Measurements from ENCODE around the gene CARD11. TPM values are rescaled to one million over a fixed set of nuclear protein-coding genes. Genes with fewer than 3 reads are reported as not detected.
"Not testable (repeated sequence)": the region's sequence is repeated elsewhere in the genome, so short reads cannot be mapped to it uniquely, and the experiment has no call there.

The CARD11 gene
- total and polyA plus RNA-seq, 5 donors from 2014 or later, result 7.1 to 118 (median 10.8) TPM

DNA sequence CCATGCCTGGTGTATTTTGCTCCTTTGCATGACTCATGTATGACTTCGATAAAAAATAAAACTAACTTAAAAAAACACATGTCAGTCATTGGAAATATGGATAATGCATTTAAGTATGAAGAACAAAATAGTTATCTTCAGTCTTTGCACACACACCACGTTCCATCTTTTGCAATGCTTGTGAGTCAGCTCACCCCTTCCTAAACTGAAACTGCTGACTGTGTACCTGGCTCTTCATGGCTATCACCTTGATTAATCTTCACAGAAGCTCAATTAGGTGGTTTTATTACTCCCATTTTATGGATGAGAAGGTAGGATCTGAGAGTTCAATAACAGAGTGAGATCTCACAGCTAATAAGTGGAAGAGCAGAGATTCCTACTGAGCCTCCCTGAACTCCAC is 79.5 kb downstream of the CARD11 start:
- Histone ChIP-seq H3K36me3 (ENCODE audit: control insufficient read depth, insufficient read depth, low read length) (peaks cover 27% of the 10 kb centered on the region), H3K9me3 (ENCODE audit: control insufficient read depth in 2 of 2, low read length in 2 of 2) (peaks cover 12 to 21% of the 10 kb centered on the region in 2 experiments), H3K4me3 (ENCODE audit: low read depth, low read length) (no peak overlapping the region), H3K27me3 (ENCODE audit: control insufficient read depth, insufficient read depth, low read length) (no peaks in the 10 kb centered on the region), H3K27ac (ENCODE audit: insufficient read depth, low read length, poor library complexity, severe bottlenecking) (no peak overlapping the region), H3K4me1 (ENCODE audit: control insufficient read depth, insufficient read depth, low read length, poor library complexity, severe bottlenecking) (no peaks in the 10 kb centered on the region)
- H3K4me3 Mint-ChIP-seq, result no peak overlapping the region
- ATAC-seq (ENCODE audit: low read depth in 2 of 2), result no peak
- DNase-seq, result no peak
- peak overlapping the region in 2 of 3 donors; percentile 64 to 74 for H3K27ac Mint-ChIP-seq
- H3K36me3 Mint-ChIP-seq, result peaks cover 33% of the 10 kb centered on the region
- H3K4me1 Mint-ChIP-seq, result peaks cover 13 to 36% (median 30%) of the 10 kb centered on the region in 4 donors
- H3K9me3 Mint-ChIP-seq, result peaks cover 0 to 23% (median 2%) of the 10 kb centered on the region in 7 donors
- H3K27me3 Mint-ChIP-seq, result no peaks in the 10 kb centered on the region

DNA sequence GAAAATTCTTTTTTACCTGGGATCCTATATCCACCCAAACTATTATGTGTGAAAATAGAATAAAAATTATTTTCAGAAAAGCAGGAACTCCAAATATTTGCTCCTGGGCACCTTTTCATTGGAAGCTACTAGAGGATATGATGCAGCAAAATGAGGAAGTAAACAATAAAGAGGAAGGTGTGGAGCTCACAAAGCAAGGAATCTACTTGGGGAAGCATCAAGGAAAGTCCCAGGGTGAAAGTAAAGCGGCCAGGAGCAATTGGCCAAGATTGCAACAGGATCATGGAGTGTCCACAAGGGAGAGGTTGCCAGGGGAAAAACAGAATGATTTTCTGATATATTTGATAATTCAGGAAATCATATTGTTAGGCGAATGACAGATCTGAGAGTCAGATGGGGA is 80.8 kb downstream of the CARD11 start:
- ATAC-seq (ENCODE audit: low read depth in 2 of 2), result no peak
- Mint-ChIP-seq H3K27ac (peak overlapping the region; percentile 39 to 61 (median 44)), H3K9me3 (peaks cover 0 to 23% (median 2%) of the 10 kb centered on the region in 7 donors), H3K4me3 (no peak overlapping the region), H3K36me3 (peaks cover 40% of the 10 kb centered on the region), H3K27me3 (no peaks in the 10 kb centered on the region), H3K4me1 (peaks cover 13 to 41% (median 34%) of the 10 kb centered on the region in 4 donors)
- DNase-seq, result no peak
- no peak overlapping the region for H3K27ac ChIP-seq (ENCODE audit: insufficient read depth, low read length, poor library complexity, severe bottlenecking)
- H3K4me3 ChIP-seq (ENCODE audit: low read depth, low read length), result no peak overlapping the region
- peaks cover 12 to 21% of the 10 kb centered on the region in 2 experiments for H3K9me3 ChIP-seq (ENCODE audit: control insufficient read depth in 2 of 2, low read length in 2 of 2)
- peaks cover 30% of the 10 kb centered on the region for H3K36me3 ChIP-seq (ENCODE audit: control insufficient read depth, insufficient read depth, low read length)
- no peaks in the 10 kb centered on the region for H3K4me1 ChIP-seq (ENCODE audit: control insufficient read depth, insufficient read depth, low read length, poor library complexity, severe bottlenecking)
- no peaks in the 10 kb centered on the region for H3K27me3 ChIP-seq (ENCODE audit: control insufficient read depth, insufficient read depth, low read length)

DNA sequence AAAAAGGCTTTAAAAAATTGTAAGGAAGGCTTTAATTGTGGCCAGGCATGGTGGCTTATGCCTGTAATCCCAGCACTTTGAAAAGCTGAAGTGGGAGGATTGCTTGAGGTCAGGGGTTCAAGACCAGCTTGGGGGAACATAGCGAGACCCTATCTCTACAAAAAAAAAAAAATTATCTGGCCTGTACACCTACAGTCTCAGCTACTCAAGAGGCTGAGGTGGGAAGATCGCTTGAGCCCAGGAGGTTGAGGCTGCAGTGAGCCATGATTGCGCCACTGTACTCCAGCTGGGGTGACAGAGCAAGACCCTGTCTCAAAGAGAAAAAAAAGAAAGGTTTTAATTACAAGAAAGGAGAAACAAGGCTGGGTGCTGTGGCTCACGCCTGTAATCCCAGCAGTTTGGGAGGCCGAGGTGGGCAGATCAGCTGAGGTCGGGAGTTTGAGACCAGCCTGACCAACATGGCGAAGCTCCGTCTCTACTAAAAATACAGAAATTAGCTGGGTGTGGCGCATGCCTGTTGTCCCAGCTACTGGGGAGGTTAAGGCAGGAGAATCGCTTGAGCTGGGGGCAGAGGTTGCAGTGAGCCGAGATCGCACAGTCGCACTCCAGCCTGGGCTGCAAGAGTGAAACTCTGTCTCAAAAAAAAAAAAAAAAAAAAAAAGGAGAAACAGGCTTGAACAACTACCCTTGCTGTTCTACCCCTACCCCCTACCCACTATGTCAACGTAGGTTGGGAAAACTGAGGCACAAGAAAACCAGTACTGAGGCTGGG is 83.7 kb downstream of the CARD11 start:
- peaks cover 0 to 4% (median 0%) of the 10 kb centered on the region in 7 donors for H3K9me3 Mint-ChIP-seq
- H3K27ac Mint-ChIP-seq, result peak overlapping the region; percentile 20 to 38 (median 25)
- H3K4me3 Mint-ChIP-seq, result no peak overlapping the region
- ATAC-seq (ENCODE audit: low read depth in 2 of 2), result no peak
- no peaks in the 10 kb centered on the region for H3K27me3 ChIP-seq (ENCODE audit: control insufficient read depth, insufficient read depth, low read length)
- H3K36me3 ChIP-seq (ENCODE audit: control insufficient read depth, insufficient read depth, low read length), result peaks cover 44% of the 10 kb centered on the region
- no peak overlapping the region for H3K27ac ChIP-seq (ENCODE audit: insufficient read depth, low read length, poor library complexity, severe bottlenecking)
- H3K9me3 ChIP-seq (ENCODE audit: control insufficient read depth in 2 of 2, low read length in 2 of 2), result no peaks in the 10 kb centered on the region
- DNase-seq, result no peak
- peaks cover 13 to 50% (median 39%) of the 10 kb centered on the region in 4 donors for H3K4me1 Mint-ChIP-seq
- H3K27me3 Mint-ChIP-seq, result no peaks in the 10 kb centered on the region
- H3K4me1 ChIP-seq (ENCODE audit: control insufficient read depth, insufficient read depth, low read length, poor library complexity, severe bottlenecking), result peaks cover 17% of the 10 kb centered on the region
- no peak overlapping the region for H3K4me3 ChIP-seq (ENCODE audit: low read depth, low read length)
- peaks cover 16% of the 10 kb centered on the region for H3K36me3 Mint-ChIP-seq

DNA sequence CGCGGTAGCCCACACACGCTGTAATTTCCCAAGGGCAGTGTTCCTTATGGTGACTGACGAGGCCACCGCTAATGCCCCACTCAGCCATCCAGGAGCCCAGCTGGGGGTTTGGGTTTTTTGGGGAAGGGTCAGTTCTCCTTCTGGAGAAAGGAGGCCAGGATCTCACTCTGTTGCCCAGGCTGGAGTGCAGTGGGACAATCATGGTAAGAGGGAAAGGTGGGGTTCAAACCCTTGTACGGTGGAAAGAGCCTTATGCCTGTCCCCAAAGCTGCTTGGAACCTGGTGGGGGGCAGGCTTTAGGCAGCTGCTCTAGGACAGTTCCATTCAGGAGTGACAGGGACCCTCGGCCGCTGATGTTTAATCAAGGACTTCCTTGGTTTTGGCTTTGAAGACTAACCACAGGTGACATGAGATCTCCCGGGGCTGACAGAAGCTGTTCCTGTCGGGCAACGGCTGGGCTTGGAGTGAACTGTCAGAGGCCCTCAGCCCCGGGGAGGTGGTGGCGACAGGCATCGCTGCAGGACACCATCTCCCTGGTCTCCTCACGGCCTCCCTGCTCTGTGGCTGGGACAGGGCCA is 84.5 kb downstream of the CARD11 start:
- ATAC-seq (ENCODE audit: low read depth in 2 of 2), result no peak
- Histone ChIP-seq H3K27ac (ENCODE audit: insufficient read depth, low read length, poor library complexity, severe bottlenecking) (no peak overlapping the region), H3K4me3 (ENCODE audit: low read depth, low read length) (no peak overlapping the region), H3K36me3 (ENCODE audit: control insufficient read depth, insufficient read depth, low read length) (peaks cover 48% of the 10 kb centered on the region), H3K9me3 (ENCODE audit: control insufficient read depth in 2 of 2, low read length in 2 of 2) (no peaks in the 10 kb centered on the region), H3K4me1 (ENCODE audit: control insufficient read depth, insufficient read depth, low read length, poor library complexity, severe bottlenecking) (peaks cover 25% of the 10 kb centered on the region), H3K27me3 (ENCODE audit: control insufficient read depth, insufficient read depth, low read length) (no peaks in the 10 kb centered on the region)
- H3K4me3 Mint-ChIP-seq, result no peak overlapping the region
- H3K36me3 Mint-ChIP-seq, result peaks cover 11% of the 10 kb centered on the region
- no peaks in the 10 kb centered on the region for H3K27me3 Mint-ChIP-seq
- H3K9me3 Mint-ChIP-seq, result peaks cover 0 to 4% (median 0%) of the 10 kb centered on the region in 7 donors
- H3K27ac Mint-ChIP-seq, result peak overlapping the region in 1 of 3 donors; percentile 25
- DNase-seq, result no peak
- H3K4me1 Mint-ChIP-seq, result peaks cover 13 to 51% (median 39%) of the 10 kb centered on the region in 4 donors

DNA sequence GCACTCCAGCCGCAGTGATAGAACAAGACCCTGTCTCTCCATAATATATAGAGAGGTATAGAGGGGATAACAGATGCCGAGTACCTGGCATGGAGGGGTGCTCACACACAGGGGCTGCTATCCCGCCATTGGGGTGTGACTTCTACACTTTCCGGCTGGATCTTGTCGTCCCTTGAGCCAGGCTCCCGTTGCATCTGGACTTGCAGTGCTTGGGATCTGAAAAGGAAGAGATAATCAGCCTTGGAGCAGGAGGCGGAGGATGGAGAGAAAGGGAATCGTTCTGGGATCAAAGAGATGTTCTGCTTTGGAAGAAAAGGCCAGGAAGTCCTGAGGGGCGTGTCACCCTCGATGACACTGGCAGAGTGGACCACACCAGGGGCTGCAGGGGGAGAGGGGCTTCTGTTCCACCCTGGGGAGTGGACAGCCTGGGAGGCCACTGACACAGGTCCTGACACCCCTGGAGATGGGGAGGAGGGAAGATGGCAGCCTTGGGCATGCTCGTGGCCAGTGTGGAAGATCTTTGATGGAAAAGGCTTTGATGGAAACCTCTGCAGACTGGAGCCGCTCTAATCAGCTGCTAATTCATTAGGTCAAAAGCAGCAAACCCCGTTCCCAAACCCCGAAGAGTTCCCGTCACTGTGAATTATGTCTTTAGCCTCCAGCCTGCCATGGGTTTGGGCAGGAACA is 85.1 kb downstream of the CARD11 start:
- H3K9me3 ChIP-seq (ENCODE audit: control insufficient read depth in 2 of 2, low read length in 2 of 2), result no peaks in the 10 kb centered on the region
- peaks cover 15% of the 10 kb centered on the region for H3K36me3 Mint-ChIP-seq
- H3K4me1 ChIP-seq (ENCODE audit: control insufficient read depth, insufficient read depth, low read length, poor library complexity, severe bottlenecking), result peaks cover 31% of the 10 kb centered on the region
- DNase-seq, result no peak
- H3K4me3 ChIP-seq (ENCODE audit: low read depth, low read length), result no peak overlapping the region
- peaks cover 17 to 56% (median 42%) of the 10 kb centered on the region in 4 donors for H3K4me1 Mint-ChIP-seq
- H3K4me3 Mint-ChIP-seq, result peak overlapping the region in 1 of 4 donors; percentile 19
- H3K27me3 Mint-ChIP-seq, result no peaks in the 10 kb centered on the region
- H3K9me3 Mint-ChIP-seq, result peaks cover 0 to 2% (median 0%) of the 10 kb centered on the region in 7 donors
- H3K27ac Mint-ChIP-seq, result peak overlapping the region; percentile 18 to 89 (median 76)
- H3K27me3 ChIP-seq (ENCODE audit: control insufficient read depth, insufficient read depth, low read length), result no peaks in the 10 kb centered on the region
- peaks cover 53% of the 10 kb centered on the region for H3K36me3 ChIP-seq (ENCODE audit: control insufficient read depth, insufficient read depth, low read length)
- no peak for ATAC-seq (ENCODE audit: low read depth in 2 of 2)
- no peak overlapping the region for H3K27ac ChIP-seq (ENCODE audit: insufficient read depth, low read length, poor library complexity, severe bottlenecking)

DNA sequence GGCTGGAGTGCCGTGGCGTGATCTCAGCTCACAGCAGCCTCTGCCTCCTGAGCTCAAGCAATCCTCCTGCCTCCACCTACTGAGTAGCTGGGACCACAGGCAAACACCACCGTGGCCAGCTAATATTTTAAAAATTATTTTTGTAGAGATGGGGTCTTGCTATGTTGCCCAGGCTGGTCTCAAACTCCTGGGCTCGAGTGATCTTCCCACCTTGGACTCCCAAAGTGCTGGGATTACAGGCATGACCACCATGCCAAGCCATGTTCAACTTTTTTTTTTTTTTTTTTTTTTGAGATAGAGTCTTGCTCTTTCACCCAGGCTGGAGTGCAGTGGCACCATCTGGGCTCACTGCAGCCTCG is 86.3 kb downstream of the CARD11 start:
- not testable (repeated sequence) for ATAC-seq (ENCODE audit: low read depth in 2 of 2); H3K4me3 ChIP-seq (ENCODE audit: low read depth, low read length); H3K4me3 Mint-ChIP-seq; H3K9me3 Mint-ChIP-seq; DNase-seq; H3K27me3 ChIP-seq (ENCODE audit: control insufficient read depth, insufficient read depth, low read length); H3K27ac ChIP-seq (ENCODE audit: insufficient read depth, low read length, poor library complexity, severe bottlenecking); H3K9me3 ChIP-seq (ENCODE audit: control insufficient read depth in 2 of 2, low read length in 2 of 2); H3K27me3 Mint-ChIP-seq
- Mint-ChIP-seq H3K4me1 (peaks cover 9 to 50% (median 35%) of the 10 kb centered on the region in 4 donors), H3K36me3 (peaks cover 22% of the 10 kb centered on the region), H3K27ac (peak overlapping the region in 2 of 3 donors; percentile 11 to 91)
- Histone ChIP-seq H3K36me3 (ENCODE audit: control insufficient read depth, insufficient read depth, low read length) (peaks cover 62% of the 10 kb centered on the region), H3K4me1 (ENCODE audit: control insufficient read depth, insufficient read depth, low read length, poor library complexity, severe bottlenecking) (peaks cover 34% of the 10 kb centered on the region)

DNA sequence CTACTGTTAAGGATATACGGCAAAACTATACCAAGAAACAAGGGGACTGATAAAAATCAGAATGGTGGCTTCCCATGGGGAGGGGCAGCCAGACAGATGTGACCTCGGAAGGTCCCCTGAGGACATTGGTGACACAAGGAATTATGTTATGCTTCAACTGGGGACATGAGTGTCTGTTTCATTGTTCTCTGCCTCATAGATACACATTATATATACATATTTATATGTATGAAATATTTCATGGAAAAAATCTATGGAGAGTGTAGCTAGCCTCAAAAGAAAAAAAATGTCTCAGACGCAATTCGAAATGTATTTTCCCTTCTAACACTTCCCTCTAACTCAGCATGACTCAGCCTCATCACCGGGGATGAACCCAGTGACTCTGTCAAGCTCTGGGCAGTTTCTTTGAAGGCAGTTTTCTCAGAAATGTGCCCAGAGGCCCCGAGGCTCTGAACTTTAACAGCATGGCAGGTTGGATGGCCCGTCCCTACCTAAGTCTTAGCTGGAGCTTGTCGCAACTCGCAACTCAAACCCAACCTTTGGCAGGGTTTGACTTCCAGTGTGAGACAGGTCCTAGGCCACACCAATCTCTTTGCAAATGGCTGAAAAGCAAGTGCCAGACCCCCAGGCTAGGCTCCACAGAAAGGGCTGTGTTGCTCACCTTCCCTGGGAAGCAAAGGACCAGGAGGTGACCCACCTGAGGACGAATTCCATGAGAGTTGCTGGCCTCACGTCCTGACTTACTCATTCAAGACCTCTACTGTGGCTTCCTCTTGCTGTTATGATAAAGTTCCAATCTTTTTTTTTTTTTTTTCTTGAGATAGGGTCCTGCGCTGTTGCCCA is 86.9 kb downstream of the CARD11 start:
- Histone ChIP-seq H3K27ac (ENCODE audit: insufficient read depth, low read length, poor library complexity, severe bottlenecking) (no peak overlapping the region), H3K4me3 (ENCODE audit: low read depth, low read length) (no peak overlapping the region), H3K4me1 (ENCODE audit: control insufficient read depth, insufficient read depth, low read length, poor library complexity, severe bottlenecking) (peaks cover 34% of the 10 kb centered on the region), H3K9me3 (ENCODE audit: control insufficient read depth in 2 of 2, low read length in 2 of 2) (no peaks in the 10 kb centered on the region), H3K36me3 (ENCODE audit: control insufficient read depth, insufficient read depth, low read length) (peaks cover 66% of the 10 kb centered on the region), H3K27me3 (ENCODE audit: control insufficient read depth, insufficient read depth, low read length) (no peaks in the 10 kb centered on the region)
- Mint-ChIP-seq H3K27ac (peak overlapping the region; percentile 11 to 91 (median 29)), H3K4me1 (peaks cover 10 to 49% (median 32%) of the 10 kb centered on the region in 4 donors), H3K4me3 (no peak overlapping the region), H3K9me3 (no peaks in the 10 kb centered on the region), H3K27me3 (no peaks in the 10 kb centered on the region), H3K36me3 (peaks cover 27% of the 10 kb centered on the region)
- peak in 1 of 3 donors; percentile 81 for DNase-seq
- peak; percentile 13 to 48 for ATAC-seq (ENCODE audit: low read depth in 2 of 2)
